Mucosa of descending colon (tissue), 3 donors: ENCODE data around the gene RPS6KA1. TPM values are rescaled to one million over a fixed set of nuclear protein-coding genes. Genes with fewer than 3 reads are reported as not detected.

Experiments
- ATAC-seq: fragments of 200-7000 bp; cut with Tn5 transposase; one replicate; pipeline ENCODE4 v1.9.1; 2020; ENCODE audit warnings: mild to moderate bottlenecking, moderate library complexity
- DNase-seq, 3 donors: peaks; one replicate each; pipeline ENCODE4 v3.0.0-alpha.2; 2020
- H3K36me3 ChIP-seq: fragments of 200-600 bp; one replicate; pipeline ENCODE4 v1.8.0; 2021; ENCODE audit warnings: low read depth, mild to moderate bottlenecking
- H3K4me1 ChIP-seq: fragments of 200-600 bp; one replicate; pipeline ENCODE4 v1.8.0; 2021; ENCODE audit warnings: low read depth, mild to moderate bottlenecking
- H3K4me3 ChIP-seq: fragments of 200-600 bp; one replicate; pipeline ENCODE4 v1.8.0; 2021; ENCODE audit warnings: mild to moderate bottlenecking
- H3K9me3 ChIP-seq: fragments of 200-600 bp; one replicate; pipeline ENCODE4 v1.8.0; 2021; ENCODE audit warnings: mild to moderate bottlenecking
- intact Hi-C, 2 donors: fragments of 100-400 bp; cut with DNase I in 1 of 2; cut with micrococcal nuclease in 1 of 2; formaldehyde crosslinking; loops; one replicate each; pipeline versions ENCODE4 v1.11.0 to v1.11.1; 2022; cut with DNase I, micrococcal nuclease
- total RNA-seq, 3 donors: library from RNA; stranded (reverse); fragmentation: NEBNext Ultra II Directional in 2 of 3; extraction: Animal tissue kit (Norgen Biotek cat#: 25700) in 2 of 3; gene quantifications; one replicate each; pipeline versions ENCODE4 v1.2.1 to v1.2.4, GENCODE V29; 2021 to 2023
- TF ChIP-seq, protein P1 (sequence below): fragments of 200-600 bp; IDR thresholded peaks from one replicate; pipeline ENCODE4 v1.8.0; 2022; ENCODE audit warnings: antibody characterized with exemption, mild to moderate bottlenecking
- donor health status: DM: no; HTN: no; CAD: no; lungs with moderate emphysema.
- donor health status: DM: no; HTN: no; CAD: no.
- donor health status: DM: no; HTN: yes; CAD: no.

The RPS6KA1 gene
- total RNA-seq, 3 donors from 2014 or later: 81.4 to 183 (median 146) TPM

DNA sequence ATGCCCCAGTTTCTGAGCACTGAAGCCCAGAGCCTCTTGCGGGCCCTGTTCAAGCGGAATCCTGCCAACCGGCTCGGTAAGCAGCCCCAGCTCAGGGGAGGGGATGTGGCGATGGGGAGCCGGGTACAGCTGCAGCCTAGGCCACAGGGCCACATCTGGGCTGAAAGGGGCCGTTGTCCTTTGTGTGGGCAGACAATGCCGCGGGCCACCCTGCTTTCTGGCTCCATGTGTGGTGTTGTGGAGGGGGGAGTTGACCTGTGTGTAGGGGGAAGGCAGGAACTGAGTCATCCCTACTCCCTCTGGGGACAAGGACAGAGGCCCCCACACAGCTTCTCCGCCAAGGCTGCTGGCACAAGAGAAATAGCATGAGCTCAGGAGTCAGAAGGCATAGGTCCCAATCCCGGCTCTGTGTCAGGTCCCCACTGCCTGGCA is 26.0 kb downstream of the RPS6KA1 start:
- Histone ChIP-seq H3K4me1 (no peaks in the 10 kb centered on the region), H3K4me3 (no peak overlapping the region), H3K9me3 (no peaks in the 10 kb centered on the region), H3K36me3 (peaks cover 11% of the 10 kb centered on the region)
- intact Hi-C loops: no loop called here
- DNase-seq: no peak
- TF ChIP-seq, protein P1, sequence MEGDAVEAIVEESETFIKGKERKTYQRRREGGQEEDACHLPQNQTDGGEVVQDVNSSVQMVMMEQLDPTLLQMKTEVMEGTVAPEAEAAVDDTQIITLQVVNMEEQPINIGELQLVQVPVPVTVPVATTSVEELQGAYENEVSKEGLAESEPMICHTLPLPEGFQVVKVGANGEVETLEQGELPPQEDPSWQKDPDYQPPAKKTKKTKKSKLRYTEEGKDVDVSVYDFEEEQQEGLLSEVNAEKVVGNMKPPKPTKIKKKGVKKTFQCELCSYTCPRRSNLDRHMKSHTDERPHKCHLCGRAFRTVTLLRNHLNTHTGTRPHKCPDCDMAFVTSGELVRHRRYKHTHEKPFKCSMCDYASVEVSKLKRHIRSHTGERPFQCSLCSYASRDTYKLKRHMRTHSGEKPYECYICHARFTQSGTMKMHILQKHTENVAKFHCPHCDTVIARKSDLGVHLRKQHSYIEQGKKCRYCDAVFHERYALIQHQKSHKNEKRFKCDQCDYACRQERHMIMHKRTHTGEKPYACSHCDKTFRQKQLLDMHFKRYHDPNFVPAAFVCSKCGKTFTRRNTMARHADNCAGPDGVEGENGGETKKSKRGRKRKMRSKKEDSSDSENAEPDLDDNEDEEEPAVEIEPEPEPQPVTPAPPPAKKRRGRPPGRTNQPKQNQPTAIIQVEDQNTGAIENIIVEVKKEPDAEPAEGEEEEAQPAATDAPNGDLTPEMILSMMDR: no peak
- no peak for ATAC-seq

DNA sequence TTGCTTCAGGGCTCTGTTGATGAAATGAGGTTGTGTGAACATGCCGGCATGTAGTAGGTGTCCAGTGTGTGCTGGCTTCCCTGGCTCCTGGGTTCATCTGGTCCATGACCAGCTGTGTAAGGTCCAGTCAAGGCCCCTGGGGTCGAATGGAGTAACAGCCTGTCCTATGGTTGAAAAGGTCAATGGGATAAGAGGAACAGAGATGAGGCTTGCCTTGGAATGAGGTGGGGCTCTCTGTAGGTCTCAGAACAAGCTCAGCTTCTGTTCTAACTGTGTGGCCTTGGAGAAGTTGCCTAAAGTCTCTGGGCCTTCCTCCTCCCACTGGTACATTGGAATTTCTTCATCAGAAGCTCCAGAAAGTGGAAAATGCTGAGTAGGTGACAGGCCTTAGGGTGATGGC is 26.6 kb downstream of the RPS6KA1 start:
- no peaks in the 10 kb centered on the region for H3K9me3 ChIP-seq
- H3K4me3 ChIP-seq: no peak overlapping the region
- H3K36me3 ChIP-seq: peaks cover 17% of the 10 kb centered on the region
- TF ChIP-seq, protein P1: no peak
- intact Hi-C loops: no loop called here
- H3K4me1 ChIP-seq: no peaks in the 10 kb centered on the region
- no peak for DNase-seq
- ATAC-seq: no peak

DNA sequence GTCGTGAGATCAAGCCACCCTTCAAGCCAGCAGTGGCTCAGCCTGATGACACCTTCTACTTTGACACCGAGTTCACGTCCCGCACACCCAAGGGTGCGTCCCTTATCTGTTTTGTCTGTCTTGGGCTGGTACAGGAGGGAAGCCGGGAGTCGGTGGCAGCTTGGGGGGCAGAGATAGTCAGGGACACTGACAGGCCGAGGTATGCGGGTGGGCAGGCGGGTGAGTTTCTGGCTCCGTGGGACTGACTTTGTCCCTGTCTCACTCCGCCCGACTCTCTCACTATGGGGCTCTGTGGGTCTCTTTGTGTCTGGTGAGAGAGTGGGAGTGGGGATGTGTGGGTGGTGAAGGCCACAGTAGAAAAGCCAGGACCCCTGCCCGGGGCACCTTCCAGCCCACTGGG is 27.4 kb downstream of the RPS6KA1 start:
- Histone ChIP-seq H3K36me3 (peaks cover 18% of the 10 kb centered on the region), H3K4me3 (no peak overlapping the region), H3K4me1 (no peaks in the 10 kb centered on the region), H3K9me3 (no peaks in the 10 kb centered on the region)
- intact Hi-C loops: no loop called here
- ATAC-seq (no peak), DNase-seq (no peak)
- TF ChIP-seq, protein P1: no peak

DNA sequence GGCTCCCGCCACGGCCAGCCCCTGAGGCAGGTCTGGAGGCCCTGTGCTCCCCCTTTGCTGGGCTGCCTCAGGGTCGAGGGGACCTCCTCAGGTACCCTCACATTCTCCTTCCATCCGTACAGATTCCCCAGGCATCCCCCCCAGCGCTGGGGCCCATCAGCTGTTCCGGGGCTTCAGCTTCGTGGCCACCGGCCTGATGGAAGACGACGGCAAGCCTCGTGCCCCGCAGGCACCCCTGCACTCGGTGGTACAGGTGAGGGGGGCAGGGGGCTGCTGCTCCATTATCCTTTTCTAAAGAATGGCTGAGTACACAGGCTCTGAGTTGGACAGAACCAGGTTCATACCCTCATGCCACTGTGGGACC is 29.1 kb downstream of the RPS6KA1 start:
- Histone ChIP-seq H3K4me3 (no peak overlapping the region), H3K9me3 (no peaks in the 10 kb centered on the region), H3K36me3 (peaks cover 18% of the 10 kb centered on the region), H3K4me1 (no peaks in the 10 kb centered on the region)
- DNase-seq (no peak), ATAC-seq (no peak)
- TF ChIP-seq, protein P1: no peak
- intact Hi-C loops: no loop called here

DNA sequence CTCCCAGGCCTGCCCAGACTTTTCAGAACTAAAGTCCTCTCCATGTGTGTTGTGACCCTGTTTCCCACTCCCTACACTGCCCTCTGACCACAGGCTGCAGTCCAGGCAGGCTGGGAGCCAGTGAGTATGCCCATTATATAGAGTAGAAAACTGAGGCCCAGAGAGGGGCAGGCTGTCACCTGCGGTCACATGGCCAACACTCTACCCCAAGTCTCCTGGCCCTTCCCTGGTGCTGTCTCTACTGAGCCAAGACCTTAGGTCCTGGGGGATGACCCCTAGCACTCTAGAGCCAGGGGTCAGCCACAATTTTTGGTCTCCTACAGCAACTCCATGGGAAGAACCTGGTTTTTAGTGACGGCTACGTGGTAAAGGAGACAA is 30.8 kb downstream of the RPS6KA1 start:
- intact Hi-C loops: no loop called here
- no peaks in the 10 kb centered on the region for H3K4me1 ChIP-seq
- ATAC-seq: no peak

More for the DNA sequence above, 30.8 kb downstream of the RPS6KA1 start:
- TF ChIP-seq, protein P1: no peak
- DNase-seq: no peak
- H3K36me3 ChIP-seq: peaks cover 18% of the 10 kb centered on the region
- H3K4me3 ChIP-seq: no peak overlapping the region
- H3K9me3 ChIP-seq: no peaks in the 10 kb centered on the region
